Left lung (tissue), 14 donors: ENCODE measurements around the gene SCUBE3. TPM values are rescaled to one million over a fixed set of nuclear protein-coding genes. Genes with fewer than 3 reads are reported as not detected.

ENCODE experiments used
- ATAC-seq: fragments of 200-7000 bp; cut with Tn5 transposase; one replicate; pipeline ENCODE4 v1.9.1; 2020; ENCODE audit warnings: moderate library complexity
- DNase-seq, 4 donors: peaks; one replicate each; pipeline ENCODE4 v3.0.0-alpha.2; 2013 to 2020
- H3K27ac ChIP-seq, 2 donors: fragments of 200-600 bp; sonication (generic) in 1 of 2; one replicate each; pipeline versions ENCODE4 v1.5.0 to v1.8.0; 2020 to 2021
- H3K27me3 ChIP-seq, 2 donors: fragments of 200-600 bp; sonication (generic) in 1 of 2; one replicate each; pipeline versions ENCODE4 v1.5.0 to v1.8.0; 2020 to 2021
- H3K36me3 ChIP-seq, 2 donors: fragments of 200-600 bp; sonication (generic) in 1 of 2; one replicate each; pipeline versions ENCODE4 v1.5.0 to v1.8.0; 2020 to 2021
- H3K4me1 ChIP-seq, 2 donors: fragments of 200-600 bp; one replicate each; pipeline ENCODE4 v1.8.0; 2021
- H3K4me3 ChIP-seq, 2 donors: fragments of 200-600 bp; sonication (generic) in 1 of 2; one replicate each; pipeline versions ENCODE4 v1.5.0 to v1.8.0; 2020 to 2021; ENCODE audit warnings: mild to moderate bottlenecking in 1 of 2
- H3K9me3 ChIP-seq, 2 donors: fragments of 200-600 bp; sonication (generic) in 1 of 2; one replicate each; pipeline versions ENCODE4 v1.5.0 to v1.8.0; 2020 to 2021
- CTCF ChIP-seq, 2 donors: fragments of 200-600 bp; sonication (generic) in 1 of 2; IDR thresholded peaks; one replicate each; pipeline versions ENCODE4 v1.5.0 to v1.8.0; 2021; ENCODE audit warnings: antibody characterized with exemption in 2 of 2
- intact Hi-C, 2 donors: fragments of 100-400 bp; cut with DNase I; formaldehyde crosslinking; loops; one replicate each; pipeline versions ENCODE4 v1.11.2 to v1.14.2; 2022
- long read RNA-seq, 12 donors: library from polyadenylated mRNA in 2 of 12; unstranded in 2 of 12; transcript quantifications; one replicate each; pipeline ENCODE4 v2.0.0 and lab custom pipeline, GENCODE V29; 2019 to 2026
- polyA plus RNA-seq, 6 donors: library from polyadenylated mRNA; unstranded; fragments of 120-200 nt; gene quantifications; one replicate each; pipeline ENCODE4 v1.2.1, GENCODE V29; 2013; ENCODE audit not compliant: insufficient read length in 6 of 6
- total RNA-seq, 2 donors: library from RNA; stranded (reverse); fragmentation: NEBNext Ultra II Directional; extraction: Animal tissue kit (Norgen Biotek cat#: 25700); gene quantifications; one replicate each; pipeline ENCODE4 v1.2.1, GENCODE V29; 2021
- donor health status: DM: no; HTN: yes; CAD: no.
- donor health status: DM: no; HTN: no; CAD: no.

SCUBE3 gene
- 1 to 10 TPM; 2.2 TPM for total RNA-seq
- polyA plus RNA-seq, result 1 to 10 TPM; 3.5 to 4.7 (median 4.3) TPM
- long read RNA-seq, donor 1, full-length matches to known transcripts, result 1 of 1 reads
- long read RNA-seq, donor 1, partial matches to known transcripts, result 0 of 1 reads
- long read RNA-seq, donor 1, other reads (novel, unspliced or antisense), result 0 of 1 reads
- long read RNA-seq, donor 2, result 0 reads
- long read RNA-seq, donor 3, result 0 reads
- long read RNA-seq, donor 4, result 0 reads
- long read RNA-seq, donor 5, result 0 reads
- long read RNA-seq, donor 6, result 0 reads
- long read RNA-seq, donor 7, result 0 reads
- long read RNA-seq, donor 8, result 0 reads
- long read RNA-seq, donor 9, result 0 reads
- long read RNA-seq, donor 10, result 0 reads
- long read RNA-seq, donor 11, result 0 reads
- long read RNA-seq, donor 12, full-length matches to known transcripts, result 1 of 1 reads
- long read RNA-seq, donor 12, partial matches to known transcripts, result 0 of 1 reads
- long read RNA-seq, donor 12, other reads (novel, unspliced or antisense), result 0 of 1 reads

DNA sequence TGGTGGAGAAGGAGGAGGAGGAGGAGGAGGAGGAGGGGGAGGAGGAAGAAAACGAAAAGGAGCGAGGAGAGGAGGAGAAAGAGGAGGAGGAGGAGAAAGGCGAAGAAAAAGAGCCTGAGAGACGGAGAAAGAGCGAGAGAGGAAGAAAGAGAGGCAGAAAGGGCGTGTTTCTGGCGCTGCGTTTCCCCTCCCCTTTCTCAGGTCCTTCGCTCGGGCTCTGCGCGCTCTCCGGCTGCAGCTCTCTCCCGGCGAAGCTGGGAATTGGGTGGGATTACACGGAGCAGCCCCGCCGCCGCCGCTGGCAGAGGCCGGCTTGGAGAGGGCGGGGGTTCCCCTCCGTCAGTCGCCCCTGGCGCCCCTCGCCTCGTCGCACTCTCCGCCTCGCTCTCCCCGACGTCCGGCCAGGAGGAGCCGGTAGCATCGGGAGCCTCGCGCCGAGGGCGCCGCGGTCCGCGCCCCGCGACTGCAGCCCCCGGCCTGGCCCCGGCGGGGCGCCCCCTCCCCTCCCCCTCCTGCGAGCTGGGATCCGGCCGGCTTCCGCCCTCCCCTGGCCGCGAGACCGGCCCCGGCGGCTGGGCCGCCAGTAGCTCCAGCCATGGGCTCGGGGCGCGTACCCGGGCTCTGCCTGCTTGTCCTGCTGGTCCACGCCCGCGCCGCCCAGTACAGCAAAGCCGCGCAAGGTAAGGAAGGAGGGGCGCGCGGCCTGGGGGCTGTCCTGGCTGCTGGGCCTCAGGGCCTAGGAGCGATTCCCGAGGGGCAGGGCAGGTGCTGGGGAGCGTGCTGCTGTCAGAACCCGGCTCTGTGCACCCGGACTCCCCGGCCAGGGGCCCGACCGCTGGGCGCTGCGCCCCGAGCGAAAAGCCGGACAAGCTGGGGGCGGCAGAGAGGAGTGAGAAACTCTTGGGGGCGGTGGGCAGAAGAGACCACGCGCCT, at the start of gene SCUBE3:
Gene SCUBE3, plus strand, starts transcription at position 133 of the 933 bp plus-strand sequence. Its CDS starts 463 bp downstream, at position 596.
- DNase-seq, result peak in 3 of 4 donors; percentile 43 to 84 (median 65)
- H3K4me3 ChIP-seq, result peak within 1 kb of the TSS; percentile 37 to 42
- intact Hi-C loops, result no loop called here
- peaks cover 8 to 16% of the 10 kb centered on the region in 2 donors for H3K4me1 ChIP-seq
- no peak for TF ChIP-seq CTCF (IDR thresholded peaks at IDR 0.05)
- ATAC-seq, result peak; percentile 55
- H3K27me3 ChIP-seq, result peaks cover 19 to 88% of the 10 kb centered on the region in 2 donors
- H3K36me3 ChIP-seq, result no peaks in the 10 kb centered on the region
- no peak within 1 kb of the TSS for H3K27ac ChIP-seq
- H3K9me3 ChIP-seq, result no peaks in the 10 kb centered on the region

DNA sequence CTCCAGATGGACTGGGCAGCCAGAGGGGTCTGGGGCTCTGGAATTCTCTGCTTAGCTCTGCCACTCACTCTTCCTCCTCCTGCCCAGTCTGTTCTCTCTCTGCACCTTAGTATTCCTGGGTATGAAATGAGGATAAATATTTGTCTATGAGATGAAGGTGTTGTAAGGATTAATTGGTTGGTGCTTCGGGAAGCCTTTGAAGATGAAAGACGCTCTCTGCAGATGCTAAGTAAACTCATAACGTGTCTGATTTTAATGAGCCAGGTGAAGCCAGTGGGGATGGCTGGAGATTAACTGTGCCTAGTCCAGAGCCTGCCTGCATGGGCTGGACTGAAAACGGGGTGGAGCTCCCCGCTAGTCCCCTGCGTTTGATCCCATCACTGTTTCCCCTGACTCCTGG, 49.5 kb upstream of the SCUBE3 start:
- no peak for DNase-seq
- Histone ChIP-seq H3K9me3 (no peaks in the 10 kb centered on the region), H3K36me3 (no peaks in the 10 kb centered on the region), H3K27ac (no peak overlapping the region), H3K27me3 (no peaks in the 10 kb centered on the region), H3K4me1 (no peaks in the 10 kb centered on the region), H3K4me3 (no peak overlapping the region)
- ATAC-seq, result no peak
- TF ChIP-seq CTCF (IDR thresholded peaks at IDR 0.05), result no peak
- intact Hi-C loops, result no loop called here

- intact Hi-C loops, result no loop called here
- no peak for ATAC-seq
- Histone ChIP-seq H3K4me1 (no peaks in the 10 kb centered on the region), H3K9me3 (no peaks in the 10 kb centered on the region), H3K36me3 (no peaks in the 10 kb centered on the region), H3K27me3 (no peaks in the 10 kb centered on the region), H3K27ac (no peak overlapping the region), H3K4me3 (no peak overlapping the region)
- no peak for DNase-seq
- no peak for TF ChIP-seq CTCF (IDR thresholded peaks at IDR 0.05)
Measured at GRCh38 chr6:35164868-35165267, 48.9 kb upstream of the SCUBE3 start.

GRCh38 chr6:35165630-35166071, 48.1 kb upstream of the SCUBE3 start:
- no peak overlapping the region for H3K4me3 ChIP-seq
- DNase-seq (no peak), ATAC-seq (peak; percentile 84)
- no peaks in the 10 kb centered on the region for H3K36me3 ChIP-seq
- no peaks in the 10 kb centered on the region for H3K4me1 ChIP-seq
- intact Hi-C loops, result no loop called here
- no peaks in the 10 kb centered on the region for H3K9me3 ChIP-seq
- TF ChIP-seq CTCF (IDR thresholded peaks at IDR 0.05), result no peak
- peak overlapping the region; percentile 21 to 30 for H3K27ac ChIP-seq
- H3K27me3 ChIP-seq, result no peaks in the 10 kb centered on the region
